AG09319 (cell line): ENCODE data around the gene DENND5B.
A peak's percentile ranks its signal among the peaks of the same experiment; 100 is the strongest.
"Not testable (repeated sequence)": the region's sequence is repeated elsewhere in the genome, so short reads cannot be mapped to it uniquely, and the experiment has no call there.

Source experiments
- DNase-seq: peaks from one replicate; pipeline ENCODE4 v3.0.0-alpha.2; 2010; ENCODE audit warnings: low read depth; ENCODE audit errors: extremely low read depth
- TF ChIP-seq, protein P1 (sequence below): IDR thresholded peaks from 2 replicates; pipeline ENCODE4 v1.5.1; 2011; ENCODE audit warnings: low read depth, mild to moderate bottlenecking, inconsistent platforms, low read length, moderate library complexity

The DENND5B gene

DNA sequence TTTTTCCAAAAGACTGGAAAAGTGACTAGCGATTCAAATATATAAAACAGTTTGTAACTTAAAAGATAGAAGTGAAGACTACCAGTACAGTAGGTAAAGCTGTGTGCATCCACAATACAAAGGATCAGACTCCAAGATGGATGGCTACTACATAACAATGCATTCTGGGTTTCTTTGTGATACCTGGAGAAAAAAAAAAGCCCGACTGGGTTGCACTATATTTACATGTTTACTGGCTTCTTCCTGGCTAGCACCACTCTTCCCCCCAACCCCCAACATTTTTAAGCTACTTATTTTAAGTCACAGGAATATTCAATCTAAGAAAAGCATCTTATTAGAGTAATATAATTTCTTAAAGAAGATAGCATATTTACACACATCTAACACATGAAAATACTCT, 203.9 kb downstream of the DENND5B start:
- no peak for DNase-seq
- TF ChIP-seq, protein P1, sequence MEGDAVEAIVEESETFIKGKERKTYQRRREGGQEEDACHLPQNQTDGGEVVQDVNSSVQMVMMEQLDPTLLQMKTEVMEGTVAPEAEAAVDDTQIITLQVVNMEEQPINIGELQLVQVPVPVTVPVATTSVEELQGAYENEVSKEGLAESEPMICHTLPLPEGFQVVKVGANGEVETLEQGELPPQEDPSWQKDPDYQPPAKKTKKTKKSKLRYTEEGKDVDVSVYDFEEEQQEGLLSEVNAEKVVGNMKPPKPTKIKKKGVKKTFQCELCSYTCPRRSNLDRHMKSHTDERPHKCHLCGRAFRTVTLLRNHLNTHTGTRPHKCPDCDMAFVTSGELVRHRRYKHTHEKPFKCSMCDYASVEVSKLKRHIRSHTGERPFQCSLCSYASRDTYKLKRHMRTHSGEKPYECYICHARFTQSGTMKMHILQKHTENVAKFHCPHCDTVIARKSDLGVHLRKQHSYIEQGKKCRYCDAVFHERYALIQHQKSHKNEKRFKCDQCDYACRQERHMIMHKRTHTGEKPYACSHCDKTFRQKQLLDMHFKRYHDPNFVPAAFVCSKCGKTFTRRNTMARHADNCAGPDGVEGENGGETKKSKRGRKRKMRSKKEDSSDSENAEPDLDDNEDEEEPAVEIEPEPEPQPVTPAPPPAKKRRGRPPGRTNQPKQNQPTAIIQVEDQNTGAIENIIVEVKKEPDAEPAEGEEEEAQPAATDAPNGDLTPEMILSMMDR = no peak

DNA sequence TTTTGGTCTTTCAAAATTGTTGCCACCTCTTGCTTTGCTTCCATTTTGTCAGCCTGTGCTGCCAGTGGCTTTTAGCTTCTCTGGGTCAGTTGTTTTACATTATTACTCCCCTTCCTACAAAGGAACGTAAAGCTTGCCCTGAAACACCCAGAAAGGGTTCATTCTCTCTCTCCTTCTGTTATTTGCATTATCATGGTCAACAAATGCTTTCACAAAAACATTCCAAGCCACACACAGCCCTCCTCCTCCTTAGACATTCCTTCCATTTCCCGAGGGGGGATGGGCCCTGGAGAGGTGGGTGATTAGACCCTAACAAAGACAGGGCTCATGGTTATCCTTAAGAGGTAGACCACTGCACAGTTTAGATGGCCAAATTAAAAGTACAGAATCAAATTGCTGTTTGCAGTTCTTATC, 204.6 kb downstream of the DENND5B start:
- TF ChIP-seq, protein P1 = no peak
- DNase-seq = no peak

DNA sequence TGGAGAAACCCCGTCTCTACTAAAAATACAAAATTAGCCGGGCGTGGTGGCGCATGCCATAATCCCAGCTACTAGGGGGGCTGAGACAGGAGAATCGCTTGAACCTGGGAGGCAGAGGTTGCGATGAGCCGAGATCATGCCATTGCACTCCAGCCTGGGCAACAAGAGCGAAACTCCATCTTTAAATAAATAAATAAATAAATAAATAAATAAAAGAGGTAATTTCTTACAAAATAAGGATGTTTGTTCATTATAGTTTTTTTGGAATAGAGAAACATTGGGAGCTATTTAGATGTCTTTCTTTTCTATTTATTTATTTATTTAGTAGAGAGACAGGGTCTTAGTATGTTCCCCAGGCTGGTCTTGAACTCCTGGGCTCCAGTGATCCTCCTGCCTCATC, 213.7 kb downstream of the DENND5B start:
- DNase-seq = not testable (repeated sequence)

DNA sequence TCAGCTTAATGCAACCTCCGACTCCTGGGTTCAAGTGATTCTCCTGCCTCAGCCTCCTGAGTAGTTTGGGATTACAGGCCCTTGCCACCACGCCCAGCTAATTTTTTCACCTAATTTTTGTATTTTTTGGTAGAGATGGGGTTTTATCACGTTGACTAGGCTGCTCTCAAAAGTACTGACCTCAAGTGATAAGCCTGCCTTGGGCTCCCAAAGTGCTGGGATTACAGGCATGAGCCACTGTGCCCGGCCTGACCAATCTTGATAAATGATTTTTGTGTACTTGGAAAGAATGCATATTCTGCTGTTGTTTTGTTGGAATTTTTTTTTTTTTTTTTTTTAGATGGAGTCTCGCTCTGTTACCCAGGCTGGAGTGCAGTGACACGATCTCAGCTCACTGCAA, 215.5 kb downstream of the DENND5B start:
- not testable (repeated sequence) for DNase-seq

DNA sequence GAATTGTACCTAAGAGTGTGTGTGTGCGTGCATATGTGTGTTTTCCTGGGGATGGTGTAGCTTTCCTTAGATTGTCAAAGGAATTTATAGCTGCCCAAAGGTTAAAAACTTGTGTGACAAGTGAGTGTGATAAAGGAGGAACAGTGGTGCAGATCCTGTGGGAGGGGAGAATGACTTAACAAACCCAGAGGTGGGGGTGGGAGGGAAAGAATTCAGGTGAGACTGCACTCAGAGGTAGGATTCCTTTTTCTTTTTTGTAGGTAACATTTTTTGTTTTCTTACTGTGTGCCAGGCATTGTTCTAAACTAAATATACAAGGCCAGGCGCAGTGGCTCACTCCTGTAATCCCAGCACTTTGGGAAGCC, 219.7 kb downstream of the DENND5B start:
- TF ChIP-seq, protein P1 = no peak
- no peak for DNase-seq

DNA sequence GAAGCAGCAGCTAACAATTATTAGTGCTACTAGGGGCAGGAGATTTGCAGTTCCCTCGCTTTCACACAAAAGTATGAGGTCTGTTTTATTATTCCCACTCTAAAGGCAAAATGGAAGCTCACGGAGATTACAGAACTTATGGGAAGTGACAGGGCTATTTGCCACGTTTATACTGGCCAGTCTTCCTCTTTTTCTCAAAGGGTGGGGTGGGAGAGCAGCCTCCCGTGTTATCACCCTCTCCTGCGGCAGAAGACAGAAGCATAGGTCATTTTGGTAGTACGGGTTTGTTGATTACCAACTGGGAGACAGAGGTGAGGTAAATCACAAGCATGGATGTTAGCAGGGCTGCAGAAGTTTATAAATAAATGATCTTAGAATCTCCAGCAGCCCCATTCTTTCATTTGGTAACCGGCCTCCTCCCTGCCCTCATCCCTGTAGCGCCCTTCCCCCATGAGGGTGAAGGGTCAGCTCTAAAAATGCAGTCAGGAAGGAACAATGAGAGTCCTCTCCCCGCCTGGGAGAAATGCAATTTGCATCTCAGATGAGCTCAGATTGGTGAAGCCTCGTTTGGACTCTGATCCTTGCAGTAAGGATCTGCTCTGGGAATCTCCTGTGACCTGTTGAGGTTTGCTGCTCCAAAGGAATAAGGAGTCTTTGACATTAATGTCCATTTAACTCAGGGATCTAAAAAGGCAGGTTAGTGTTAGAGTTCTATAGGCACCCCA, 220.2 kb downstream of the DENND5B start:
- no peak for DNase-seq
- TF ChIP-seq, protein P1 = no peak

DNA sequence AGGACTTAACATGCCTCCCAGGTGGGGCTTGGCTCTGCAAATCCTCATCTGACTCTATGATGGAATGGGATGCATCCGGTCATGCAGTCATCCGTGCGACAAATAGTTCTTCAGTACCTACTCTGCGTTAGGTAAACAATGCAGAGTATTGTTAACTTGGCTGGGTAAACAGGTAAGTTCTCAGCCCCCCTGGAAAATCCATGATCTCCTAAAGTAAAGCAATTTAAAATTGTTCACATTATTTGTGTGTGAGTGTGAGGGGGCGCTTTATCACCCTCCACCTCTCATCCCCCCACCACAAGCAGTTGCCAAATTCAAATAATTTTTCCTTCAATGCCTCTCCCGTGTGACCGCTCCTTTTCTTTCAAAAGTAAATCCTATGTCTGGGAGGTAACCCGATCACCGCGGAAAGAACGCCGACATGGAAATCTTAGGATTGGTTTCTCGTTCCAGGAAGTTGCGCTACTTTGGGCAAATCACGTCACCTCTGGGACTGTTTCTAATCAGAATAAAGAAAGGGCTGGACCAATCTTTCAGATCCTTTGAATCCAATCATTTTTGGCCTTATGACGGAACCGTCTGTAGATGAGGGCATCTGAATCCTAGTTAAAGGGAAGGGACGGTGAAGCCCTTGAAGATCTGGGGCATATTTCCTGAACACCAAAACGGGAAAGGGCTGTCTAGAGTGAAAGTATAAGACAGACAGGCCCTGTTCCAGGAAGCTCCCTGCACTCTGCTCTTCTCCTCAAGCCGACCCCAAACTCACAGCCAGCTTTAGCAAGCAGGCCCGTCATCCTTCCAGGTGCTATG, 221.0 kb downstream of the DENND5B start:
- DNase-seq = peak; percentile 56
- TF ChIP-seq, protein P1 = no peak

DNA sequence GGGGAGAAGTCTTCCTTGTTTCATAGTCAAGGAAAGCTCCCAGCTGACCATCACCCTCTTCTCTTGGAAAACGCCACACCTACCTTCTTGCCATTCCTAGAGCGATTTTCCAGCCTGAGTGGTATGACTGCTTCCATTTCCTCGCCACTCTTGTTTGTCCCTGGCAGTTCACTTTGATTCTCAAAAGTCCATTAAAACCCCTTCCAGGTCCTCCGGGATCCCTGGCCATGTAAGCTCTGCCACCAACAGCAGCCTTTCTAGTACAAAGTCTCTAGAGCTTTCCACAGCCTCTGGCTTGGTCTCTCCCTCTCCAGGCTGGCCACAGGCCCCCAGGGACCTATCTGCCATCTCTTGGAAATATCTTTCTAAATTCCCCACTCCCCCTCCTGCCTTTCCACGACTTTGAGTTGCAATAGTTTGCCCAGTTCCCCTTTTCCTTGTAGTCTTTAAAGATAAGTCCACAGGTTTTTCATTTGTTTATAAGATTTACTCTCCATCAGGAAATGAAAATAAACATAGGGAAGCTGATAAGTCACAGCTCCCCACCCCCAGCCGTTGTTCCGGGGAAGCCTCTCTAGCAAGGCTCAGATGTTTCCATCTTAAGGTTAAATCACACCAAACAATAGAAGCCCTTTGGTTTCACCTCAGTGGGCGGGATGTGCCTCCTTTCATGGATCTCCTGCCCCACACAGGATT, 222.1 kb downstream of the DENND5B start:
- no peak for DNase-seq
- TF ChIP-seq, protein P1 = no peak
